Measurements from ENCODE around the gene TNMD.
"Not testable (repeated sequence)": the region's sequence is repeated elsewhere in the genome, so short reads cannot be mapped to it uniquely, and the experiment has no call there.

TNMD gene

GRCh38 chrX:100584611-100585010, at the start of gene TNMD:
Gene TNMD (plus strand): TSS chrX:100584936. CDS start chrX:100585019, 83 bp downstream.
- TF ChIP-seq CTCF (IDR thresholded peaks at IDR 0.05; ENCODE audit: low read depth, low read length): no peak
- DNase-seq (ENCODE audit: extremely low read depth, low read depth): no peak

DNA sequence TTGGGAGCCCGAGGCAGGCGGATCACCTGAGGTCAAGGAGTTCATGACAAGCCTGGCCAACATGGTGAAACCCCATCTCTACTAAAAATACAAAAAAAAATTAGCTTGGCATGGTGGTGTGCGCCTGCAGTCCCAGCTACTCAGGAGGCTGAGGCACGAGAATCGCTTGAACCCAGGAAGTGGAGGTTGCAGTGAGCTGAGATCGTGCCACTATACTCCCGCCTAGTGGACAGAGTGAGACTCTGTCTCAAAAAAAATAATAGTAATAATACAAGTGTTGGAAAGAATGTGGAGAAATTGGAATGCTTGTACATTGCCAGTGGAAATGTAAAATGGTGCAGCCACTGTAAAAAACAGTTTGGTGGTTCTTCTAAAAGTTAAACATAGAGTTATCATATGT, 19.2 kb upstream of the TNMD start:
- DNase-seq (ENCODE audit: extremely low read depth, low read depth): not testable (repeated sequence)

GRCh38 chrX:100586747-100587146, 2.0 kb downstream of the TNMD start:
- no peak for TF ChIP-seq CTCF (IDR thresholded peaks at IDR 0.05; ENCODE audit: low read depth, low read length)
- no peak for DNase-seq (ENCODE audit: extremely low read depth, low read depth)

- TF ChIP-seq CTCF (IDR thresholded peaks at IDR 0.05; ENCODE audit: low read depth, low read length): no peak
- no peak for DNase-seq (ENCODE audit: extremely low read depth, low read depth)
These were observed 3.1 kb downstream of the TNMD start for GRCh38 chrX:100587861-100588260.

DNA sequence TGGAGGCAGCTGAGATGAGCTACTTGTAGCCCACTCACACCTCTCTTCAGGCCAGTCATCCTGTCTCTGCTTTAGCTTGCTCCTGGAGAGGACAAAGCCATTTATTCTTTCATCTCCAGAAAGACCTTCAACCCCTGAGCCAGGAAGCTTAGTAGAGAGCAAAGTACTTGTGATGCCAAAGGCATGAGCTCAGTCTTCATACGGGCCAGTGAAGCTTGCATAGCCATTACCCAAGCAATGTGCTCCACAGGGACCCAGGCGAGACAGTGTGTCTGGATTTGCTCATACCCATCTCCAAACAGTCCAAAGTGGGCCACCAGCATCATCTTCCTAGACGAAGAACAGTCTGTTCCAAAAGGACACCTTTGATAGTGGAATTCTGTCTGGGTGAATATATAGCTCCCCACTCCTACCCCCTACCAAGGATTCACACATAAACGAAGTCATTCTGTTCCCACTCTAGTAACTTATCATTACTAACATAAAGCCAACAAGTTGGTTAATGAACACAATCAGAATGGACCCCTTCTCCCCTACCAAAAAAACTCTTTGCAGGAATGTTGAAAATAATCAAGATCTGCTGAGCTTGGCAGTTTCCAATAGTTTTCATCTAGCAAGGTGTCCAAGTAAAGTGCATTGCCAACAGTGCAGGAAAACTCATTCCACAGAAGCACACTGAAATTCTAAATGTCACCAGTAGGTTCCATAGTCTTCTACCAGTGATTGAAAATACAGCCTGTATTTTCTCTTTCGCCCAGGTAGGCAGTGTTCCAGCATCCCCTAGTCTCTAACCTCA, 6.7 kb downstream of the TNMD start:
- no peak for TF ChIP-seq CTCF (IDR thresholded peaks at IDR 0.05; ENCODE audit: low read depth, low read length)
- DNase-seq (ENCODE audit: extremely low read depth, low read depth): no peak

DNA sequence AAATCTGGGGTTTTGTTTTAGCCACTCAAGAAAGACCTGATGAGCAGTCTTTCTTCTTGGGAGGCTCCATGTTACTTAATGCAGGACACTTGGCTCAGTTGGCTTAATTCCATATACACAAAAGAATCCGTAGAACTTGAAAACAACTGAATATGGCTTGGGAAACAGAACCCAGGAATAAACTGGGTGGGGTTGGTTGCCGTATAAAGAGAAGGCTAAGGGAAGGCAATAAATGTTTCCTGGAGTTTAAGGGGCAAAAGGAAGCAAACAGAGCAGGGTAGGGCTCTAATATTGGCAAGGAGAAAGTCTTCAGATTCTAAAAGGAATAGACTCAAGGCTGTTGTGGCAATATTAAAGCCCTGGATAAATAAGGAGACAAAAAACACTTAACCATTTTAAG, 8.4 kb downstream of the TNMD start:
- TF ChIP-seq CTCF (IDR thresholded peaks at IDR 0.05; ENCODE audit: low read depth, low read length): no peak
- no peak for DNase-seq (ENCODE audit: extremely low read depth, low read depth)

GRCh38 chrX:100593581-100593980, 8.8 kb downstream of the TNMD start:
- no peak for TF ChIP-seq CTCF (IDR thresholded peaks at IDR 0.05; ENCODE audit: low read depth, low read length)
- DNase-seq (ENCODE audit: extremely low read depth, low read depth): no peak

DNA sequence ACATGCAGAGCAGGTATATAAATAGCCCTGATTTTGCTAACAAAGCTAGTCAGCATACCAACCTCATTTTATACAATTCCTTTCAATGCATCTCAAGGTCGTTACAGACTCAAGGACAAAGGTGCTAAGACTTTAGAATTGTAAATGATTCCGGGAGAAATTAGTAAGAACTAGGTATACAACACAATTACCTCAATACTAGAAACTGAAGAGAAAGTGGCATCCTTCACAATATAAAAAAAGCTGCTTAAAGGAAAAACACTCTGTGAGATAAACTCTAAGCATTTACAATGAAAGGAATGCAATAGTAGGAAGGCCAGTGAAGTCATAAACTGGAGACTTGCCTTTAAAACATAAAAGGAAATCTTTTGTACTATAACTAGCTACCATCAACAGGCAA, 11.9 kb downstream of the TNMD start:
- DNase-seq (ENCODE audit: extremely low read depth, low read depth): no peak
- TF ChIP-seq CTCF (IDR thresholded peaks at IDR 0.05; ENCODE audit: low read depth, low read length): no peak

Measured in AG09319 (cell line).